Occipital lobe (tissue), 2 donors: ENCODE measurements around the gene RRAD. TPM values are rescaled to one million over a fixed set of nuclear protein-coding genes. Genes with fewer than 3 reads are reported as not detected.
A peak's percentile ranks its signal among the peaks of the same experiment; 100 is the strongest.
"Not testable (repeated sequence)": the region's sequence is repeated elsewhere in the genome, so short reads cannot be mapped to it uniquely, and the experiment has no call there.

Experiments
- DNase-seq: peaks from one replicate; lab custom pipeline; 2025; lab: John Stamatoyannopoulos, UW
- total RNA-seq: library from RNA; depleted of rRNA; stranded (reverse); fragments of >200 nt; gene quantifications from one replicate; pipeline ENCODE4 v1.2.3, GENCODE V29; 2014

RRAD gene
- total RNA-seq, 1 donor from 2014 or later = 0.94 TPM

- no peak for DNase-seq
Measured at GRCh38 chr16:66900721-66901441, 24.5 kb downstream of the RRAD start.

- no peak for DNase-seq
Measured at GRCh38 chr16:66899945-66900710, 25.2 kb downstream of the RRAD start.

GRCh38 chr16:66899310-66899944 lies 25.9 kb downstream of the RRAD start:
- no peak for DNase-seq

- no peak for DNase-seq
Measured at GRCh38 chr16:66898933-66899309, 26.4 kb downstream of the RRAD start.

- DNase-seq = no peak
Measured at GRCh38 chr16:66898207-66898606, 27.1 kb downstream of the RRAD start.

GRCh38 chr16:66896682-66897081 lies 28.7 kb downstream of the RRAD start:
- DNase-seq = not testable (repeated sequence)

GRCh38 chr16:66895999-66896398 lies 29.3 kb downstream of the RRAD start:
- no peak for DNase-seq

- DNase-seq = no peak
Measured at GRCh38 chr16:66895689-66895979, 29.7 kb downstream of the RRAD start.

GRCh38 chr16:66894948-66895688 lies 30.2 kb downstream of the RRAD start:
- DNase-seq = peak; percentile 55

GRCh38 chr16:66894055-66894454 lies 31.3 kb downstream of the RRAD start:
- DNase-seq = no peak

GRCh38 chr16:66891797-66892196 lies 33.5 kb downstream of the RRAD start:
- no peak for DNase-seq

GRCh38 chr16:66891360-66891759 lies 34.0 kb downstream of the RRAD start:
- no peak for DNase-seq

GRCh38 chr16:66890799-66891198 lies 34.5 kb downstream of the RRAD start:
- no peak for DNase-seq

GRCh38 chr16:66889622-66890021 lies 35.7 kb downstream of the RRAD start:
- no peak for DNase-seq

- no peak for DNase-seq
Measured at GRCh38 chr16:66888647-66889615, 36.4 kb downstream of the RRAD start.

- no peak for DNase-seq
Measured at GRCh38 chr16:66886914-66887313, 38.4 kb downstream of the RRAD start.

- DNase-seq = no peak
Measured at GRCh38 chr16:66886321-66886720, 39.0 kb downstream of the RRAD start.

GRCh38 chr16:66885491-66885890 lies 39.8 kb downstream of the RRAD start:
- DNase-seq = no peak

GRCh38 chr16:66882702-66883101 lies 42.6 kb downstream of the RRAD start:
- DNase-seq = no peak

- no peak for DNase-seq
Measured at GRCh38 chr16:66881964-66882508, 43.3 kb downstream of the RRAD start.

GRCh38 chr16:66881560-66881959 lies 43.8 kb downstream of the RRAD start:
- DNase-seq = no peak
